AG09309 (cell line): ENCODE measurements around the gene MEGF11.

Experiments used
- DNase-seq: peaks from one replicate; pipeline ENCODE4 v3.0.0-alpha.2; 2010; ENCODE audit warnings: low read depth
- H3K4me3 ChIP-seq: 2 replicates; pipeline ENCODE4 v1.5.1; 2011; ENCODE audit warnings: mild to moderate bottlenecking, low read depth, low read length, moderate library complexity; ENCODE audit not compliant: control insufficient read depth
- CTCF ChIP-seq: IDR thresholded peaks from 2 replicates; pipeline ENCODE4 v1.5.1; 2011; ENCODE audit warnings: mild to moderate bottlenecking, low read depth, low read length, inconsistent platforms; ENCODE audit not compliant: insufficient read depth, control insufficient read depth; ENCODE audit errors: missing control alignments

Gene MEGF11

GRCh38 chr15:65938604-65939003, 314.9 kb downstream of the MEGF11 start:
- DNase-seq: no peak
- no peak overlapping the region for H3K4me3 ChIP-seq
- TF ChIP-seq CTCF: no peak

GRCh38 chr15:65937476-65937875, 316.1 kb downstream of the MEGF11 start:
- no peak for TF ChIP-seq CTCF

GRCh38 chr15:65937054-65937453, 316.5 kb downstream of the MEGF11 start:
- no peak overlapping the region for H3K4me3 ChIP-seq
- no peak for DNase-seq
- no peak for TF ChIP-seq CTCF

More at GRCh38 chr15:65937476-65937875, 316.1 kb downstream of the MEGF11 start:
- DNase-seq: no peak
- H3K4me3 ChIP-seq: no peak overlapping the region

- no peak overlapping the region for H3K4me3 ChIP-seq
- DNase-seq: no peak
- TF ChIP-seq CTCF: no peak
These were observed 317.3 kb downstream of the MEGF11 start for GRCh38 chr15:65936282-65936681.

- no peak for TF ChIP-seq CTCF
- H3K4me3 ChIP-seq: no peak overlapping the region
- no peak for DNase-seq
These were observed 318.2 kb downstream of the MEGF11 start for GRCh38 chr15:65935391-65935790.

- no peak for TF ChIP-seq CTCF
- H3K4me3 ChIP-seq: no peak overlapping the region
- DNase-seq: no peak
These were observed 322.3 kb downstream of the MEGF11 start for GRCh38 chr15:65931221-65931620.

- H3K4me3 ChIP-seq: no peak overlapping the region
- TF ChIP-seq CTCF: no peak
- DNase-seq: no peak
These were observed 323.4 kb downstream of the MEGF11 start for GRCh38 chr15:65930134-65930533.
